Measurements from ENCODE around the gene MOB3B. TPM values are rescaled to one million over a fixed set of nuclear protein-coding genes. Genes with fewer than 3 reads are reported as not detected.

MOB3B gene
- total and polyA plus RNA-seq, 2 donors (not counting 1 experiment from before 2014, with no cell fraction given): under 0.01 to 0.15 TPM

GRCh38 chr9:27518006-27518405 lies 11.6 kb downstream of the MOB3B start:
- H3K79me2 ChIP-seq (ENCODE audit: control insufficient read depth, insufficient read depth, low read length): no peaks in the 10 kb centered on the region
- H3K4me3 ChIP-seq (replicated peaks in 1 of 4; ENCODE audit: control extremely low read depth in 1 of 4, insufficient read depth in 1 of 4, low read depth in 3 of 4, low read length in 4 of 4): no peak overlapping the region
- no peaks in the 10 kb centered on the region for H3K27me3 ChIP-seq (ENCODE audit: control insufficient read depth, insufficient read depth, low read length)
- H3K4me1 ChIP-seq (ENCODE audit: control insufficient read depth, extremely low read depth, insufficient read depth, low read length): no peaks in the 10 kb centered on the region
- no peak overlapping the region for H3K27ac ChIP-seq (ENCODE audit: insufficient read depth, low read length)
- no peaks in the 10 kb centered on the region for H3K36me3 ChIP-seq (ENCODE audit: control insufficient read depth, insufficient read depth, low read length)
- H3K4me2 ChIP-seq (ENCODE audit: extremely low read depth, insufficient read depth, low read length): no peak overlapping the region
- H3K9ac ChIP-seq (ENCODE audit: insufficient read depth, low read length): no peak overlapping the region
- H2AFZ ChIP-seq (ENCODE audit: low read length): no peak overlapping the region
- no peak for DNase-seq (ENCODE audit: low read depth in 2 of 2)
- H4K20me1 ChIP-seq (ENCODE audit: control insufficient read depth, extremely low read depth, insufficient read depth, low read length): no peaks in the 10 kb centered on the region
- TF ChIP-seq CTCF (conservative IDR thresholded peaks at IDR 0.05 in 1 of 2, IDR thresholded peaks at IDR 0.05 in 1 of 2; ENCODE audit: low read depth in 1 of 2, low read length in 2 of 2): no peak
- TF ChIP-seq EZH2 (IDR thresholded peaks at IDR 0.05; ENCODE audit: low read length, missing control alignments): no peak
- no peaks in the 10 kb centered on the region for H3K9me3 ChIP-seq (ENCODE audit: control insufficient read depth, insufficient read depth, low read depth, low read length)

GRCh38 chr9:27514551-27514950 lies 15.1 kb downstream of the MOB3B start:
- Histone ChIP-seq H2AFZ (ENCODE audit: low read length) (no peak overlapping the region), H3K36me3 (ENCODE audit: control insufficient read depth, insufficient read depth, low read length) (no peaks in the 10 kb centered on the region), H3K9ac (ENCODE audit: insufficient read depth, low read length) (no peak overlapping the region), H3K4me1 (ENCODE audit: control insufficient read depth, extremely low read depth, insufficient read depth, low read length) (no peaks in the 10 kb centered on the region), H3K27ac (ENCODE audit: insufficient read depth, low read length) (no peak overlapping the region), H3K79me2 (ENCODE audit: control insufficient read depth, insufficient read depth, low read length) (no peaks in the 10 kb centered on the region), H3K9me3 (ENCODE audit: control insufficient read depth, insufficient read depth, low read depth, low read length) (no peaks in the 10 kb centered on the region), H3K4me3 (replicated peaks in 1 of 4; ENCODE audit: control extremely low read depth in 1 of 4, insufficient read depth in 1 of 4, low read depth in 3 of 4, low read length in 4 of 4) (no peak overlapping the region), H4K20me1 (ENCODE audit: control insufficient read depth, extremely low read depth, insufficient read depth, low read length) (no peaks in the 10 kb centered on the region), H3K27me3 (ENCODE audit: control insufficient read depth, insufficient read depth, low read length) (no peaks in the 10 kb centered on the region), H3K4me2 (ENCODE audit: extremely low read depth, insufficient read depth, low read length) (no peak overlapping the region)
- DNase-seq (ENCODE audit: low read depth in 2 of 2): no peak
- no peak for TF ChIP-seq CTCF (conservative IDR thresholded peaks at IDR 0.05 in 1 of 2, IDR thresholded peaks at IDR 0.05 in 1 of 2; ENCODE audit: low read depth in 1 of 2, low read length in 2 of 2)
- no peak for TF ChIP-seq EZH2 (IDR thresholded peaks at IDR 0.05; ENCODE audit: low read length, missing control alignments)

GRCh38 chr9:27511771-27512170 lies 17.8 kb downstream of the MOB3B start:
- no peak overlapping the region for H3K4me2 ChIP-seq (ENCODE audit: extremely low read depth, insufficient read depth, low read length)
- no peak overlapping the region for H2AFZ ChIP-seq (ENCODE audit: low read length)

More at GRCh38 chr9:27511771-27512170, 17.8 kb downstream of the MOB3B start:
- Histone ChIP-seq H3K27ac (ENCODE audit: insufficient read depth, low read length) (no peak overlapping the region), H3K36me3 (ENCODE audit: control insufficient read depth, insufficient read depth, low read length) (no peaks in the 10 kb centered on the region), H3K27me3 (ENCODE audit: control insufficient read depth, insufficient read depth, low read length) (no peaks in the 10 kb centered on the region), H3K4me3 (replicated peaks in 1 of 4; ENCODE audit: control extremely low read depth in 1 of 4, insufficient read depth in 1 of 4, low read depth in 3 of 4, low read length in 4 of 4) (no peak overlapping the region), H4K20me1 (ENCODE audit: control insufficient read depth, extremely low read depth, insufficient read depth, low read length) (no peaks in the 10 kb centered on the region), H3K9me3 (ENCODE audit: control insufficient read depth, insufficient read depth, low read depth, low read length) (no peaks in the 10 kb centered on the region), H3K9ac (ENCODE audit: insufficient read depth, low read length) (no peak overlapping the region), H3K79me2 (ENCODE audit: control insufficient read depth, insufficient read depth, low read length) (no peaks in the 10 kb centered on the region), H3K4me1 (ENCODE audit: control insufficient read depth, extremely low read depth, insufficient read depth, low read length) (no peaks in the 10 kb centered on the region)
- TF ChIP-seq CTCF (conservative IDR thresholded peaks at IDR 0.05 in 1 of 2, IDR thresholded peaks at IDR 0.05 in 1 of 2; ENCODE audit: low read depth in 1 of 2, low read length in 2 of 2) (no peak), EZH2 (IDR thresholded peaks at IDR 0.05; ENCODE audit: low read length, missing control alignments) (no peak)
- DNase-seq (ENCODE audit: low read depth in 2 of 2): no peak
